GM12878 (cell line): ENCODE results near the gene ZNF548.

ENCODE experiments used
- NFIC ChIP-seq: IDR thresholded peaks from 2 replicates; pipeline ENCODE4 v1.6.1; 2012; ENCODE audit warnings: low read depth, mild to moderate bottlenecking, inconsistent platforms, low read length, moderate library complexity
- NFYA ChIP-seq: IDR thresholded peaks from 2 replicates; pipeline ENCODE4 v1.6.1; 2011; ENCODE audit warnings: low read depth, mild to moderate bottlenecking, low read length, improper control_type of control experiment, borderline replicate concordance
- POLR2AphosphoS5 ChIP-seq: IDR thresholded peaks from 2 replicates; pipeline ENCODE4 v1.6.1; 2011; ENCODE audit warnings: mild to moderate bottlenecking, low read length, inconsistent platforms
- RCOR1 ChIP-seq: conservative IDR thresholded peaks from 2 replicates; pipeline ENCODE4 v1.6.1; 2012; ENCODE audit warnings: low read depth, low read length, improper control_type of control experiment
- TF ChIP-seq, protein P1 (sequence below), 3 experiments: IDR thresholded peaks in 2 of 3; conservative IDR thresholded peaks in 1 of 3; 2 replicates each; pipeline ENCODE4 v1.5.1; 2011; ENCODE audit warnings: low read depth in 3 of 3, low read length in 3 of 3, mild to moderate bottlenecking in 3 of 3, control low read depth in 2 of 3, moderate library complexity in 2 of 3, inconsistent platforms in 1 of 3, mixed read lengths in 1 of 3; ENCODE audit not compliant: control insufficient read depth in 2 of 3, insufficient read depth in 1 of 3; ENCODE audit errors: extremely low read depth in 1 of 3

DNA sequence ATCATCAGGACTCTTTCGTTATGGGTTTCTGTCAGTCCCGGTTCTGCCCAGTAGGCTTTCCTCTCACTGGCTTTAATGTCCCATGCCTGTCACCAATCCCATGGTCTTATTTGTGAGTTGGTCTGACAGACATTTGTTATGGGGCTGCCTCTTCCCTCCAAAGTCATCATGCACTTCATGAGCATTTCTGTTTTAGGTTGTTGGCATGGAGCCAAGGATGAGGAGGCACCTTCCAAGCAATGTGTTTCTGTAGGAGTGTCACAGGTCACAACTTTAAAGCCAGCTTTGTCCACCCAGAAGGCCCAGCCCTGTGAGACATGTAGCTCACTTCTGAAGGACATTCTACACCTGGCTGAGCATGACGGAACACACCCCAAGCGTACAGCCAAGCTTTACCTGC, 29.8 kb downstream of the ZNF548 start:
- TF ChIP-seq NFIC (no peak), RCOR1 (no peak), POLR2AphosphoS5 (no peak), NFYA (no peak)
- TF ChIP-seq, protein P1, sequence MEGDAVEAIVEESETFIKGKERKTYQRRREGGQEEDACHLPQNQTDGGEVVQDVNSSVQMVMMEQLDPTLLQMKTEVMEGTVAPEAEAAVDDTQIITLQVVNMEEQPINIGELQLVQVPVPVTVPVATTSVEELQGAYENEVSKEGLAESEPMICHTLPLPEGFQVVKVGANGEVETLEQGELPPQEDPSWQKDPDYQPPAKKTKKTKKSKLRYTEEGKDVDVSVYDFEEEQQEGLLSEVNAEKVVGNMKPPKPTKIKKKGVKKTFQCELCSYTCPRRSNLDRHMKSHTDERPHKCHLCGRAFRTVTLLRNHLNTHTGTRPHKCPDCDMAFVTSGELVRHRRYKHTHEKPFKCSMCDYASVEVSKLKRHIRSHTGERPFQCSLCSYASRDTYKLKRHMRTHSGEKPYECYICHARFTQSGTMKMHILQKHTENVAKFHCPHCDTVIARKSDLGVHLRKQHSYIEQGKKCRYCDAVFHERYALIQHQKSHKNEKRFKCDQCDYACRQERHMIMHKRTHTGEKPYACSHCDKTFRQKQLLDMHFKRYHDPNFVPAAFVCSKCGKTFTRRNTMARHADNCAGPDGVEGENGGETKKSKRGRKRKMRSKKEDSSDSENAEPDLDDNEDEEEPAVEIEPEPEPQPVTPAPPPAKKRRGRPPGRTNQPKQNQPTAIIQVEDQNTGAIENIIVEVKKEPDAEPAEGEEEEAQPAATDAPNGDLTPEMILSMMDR (IDR thresholded peaks at IDR 0.05 in 2 of 3, conservative IDR thresholded peaks at IDR 0.05 in 1 of 3; ENCODE audit: control insufficient read depth in 2 of 3, extremely low read depth in 1 of 3, insufficient read depth in 1 of 3, low read depth in 3 of 3, low read length in 3 of 3) = no peak
